ENCODE measurements around the gene MVB12A. TPM values are rescaled to one million over a fixed set of nuclear protein-coding genes. Genes with fewer than 3 reads are reported as not detected.

The MVB12A gene
- total and polyA plus RNA-seq, 2 of the 8 experiments (the other 6 are each of a cell fraction or from before 2014, with no cell fraction given), result 37.9 to 76.6 TPM

GRCh38 chr19:17380426-17381138, 39.3 kb upstream of the MVB12A start (continued):
- no peak for TF ChIP-seq CBX8 (IDR thresholded peaks at IDR 0.05; ENCODE audit: borderline replicate concordance, low read depth, low read length)
